ENCODE results near the gene GNG7.
"Not testable (repeated sequence)": the region's sequence is repeated elsewhere in the genome, so short reads cannot be mapped to it uniquely, and the experiment has no call there.

Gene GNG7

DNA sequence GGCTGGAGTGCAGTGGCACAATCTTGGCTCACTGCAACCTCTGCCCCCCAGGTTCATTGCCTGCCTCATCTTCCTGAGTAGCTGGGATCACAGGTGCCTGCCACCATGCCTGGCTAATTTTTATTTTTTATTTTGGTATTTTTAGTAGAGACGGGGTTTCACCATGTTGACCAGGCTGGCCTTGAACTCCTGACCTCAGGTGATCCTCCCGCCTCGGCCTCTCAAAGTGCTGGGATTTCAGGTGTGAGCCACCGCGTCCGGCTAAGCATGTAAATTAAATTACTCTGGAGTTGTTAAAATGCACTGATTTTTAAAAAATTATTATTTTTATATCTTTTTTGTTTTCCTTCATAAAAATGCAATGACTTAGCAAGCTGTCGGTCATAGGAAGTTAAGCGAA, 195.8 kb downstream of the GNG7 start:
- H3K4me1 Mint-ChIP-seq = peaks cover 42% of the 10 kb centered on the region
- H3K27ac Mint-ChIP-seq, H3K9me3 Mint-ChIP-seq, ATAC-seq, H3K27me3 Mint-ChIP-seq, H3K36me3 Mint-ChIP-seq, H3K4me3 Mint-ChIP-seq: not testable (repeated sequence)

DNA sequence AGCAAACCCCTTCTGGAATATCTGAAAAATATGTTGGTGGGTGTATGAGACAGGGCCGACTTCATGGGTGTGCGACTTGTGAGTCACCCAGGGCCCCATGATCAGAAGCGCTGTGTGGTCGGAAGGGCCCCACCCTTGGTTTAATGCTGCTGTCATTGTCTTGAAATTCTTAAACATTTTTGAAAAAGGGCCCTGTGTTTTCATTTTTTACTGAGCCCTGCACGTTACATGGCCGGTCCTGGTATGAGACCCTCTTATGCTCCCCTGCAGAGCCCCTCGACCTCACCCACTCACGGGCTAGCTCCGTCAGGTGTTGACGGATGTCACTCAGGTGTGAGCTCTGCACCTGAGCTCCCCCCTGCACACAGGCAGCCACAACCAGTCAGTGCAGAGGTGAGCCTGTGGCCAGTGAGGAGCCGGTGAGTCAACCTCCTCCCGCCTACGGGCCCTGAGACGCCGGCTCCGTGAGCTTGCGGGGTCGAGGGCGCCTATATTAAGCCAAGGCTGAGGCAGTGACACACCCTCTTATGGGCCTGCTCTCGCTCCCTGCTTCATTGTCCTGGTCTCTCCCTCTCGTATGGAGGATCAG, 198.9 kb downstream of the GNG7 start:
- ATAC-seq = peak; percentile 80
- Mint-ChIP-seq H3K27me3 (peaks cover 11% of the 10 kb centered on the region), H3K4me3 (peak overlapping the region; percentile 39), H3K9me3 (no peaks in the 10 kb centered on the region), H3K27ac (no peak overlapping the region), H3K36me3 (no peaks in the 10 kb centered on the region), H3K4me1 (peaks cover 29% of the 10 kb centered on the region)

DNA sequence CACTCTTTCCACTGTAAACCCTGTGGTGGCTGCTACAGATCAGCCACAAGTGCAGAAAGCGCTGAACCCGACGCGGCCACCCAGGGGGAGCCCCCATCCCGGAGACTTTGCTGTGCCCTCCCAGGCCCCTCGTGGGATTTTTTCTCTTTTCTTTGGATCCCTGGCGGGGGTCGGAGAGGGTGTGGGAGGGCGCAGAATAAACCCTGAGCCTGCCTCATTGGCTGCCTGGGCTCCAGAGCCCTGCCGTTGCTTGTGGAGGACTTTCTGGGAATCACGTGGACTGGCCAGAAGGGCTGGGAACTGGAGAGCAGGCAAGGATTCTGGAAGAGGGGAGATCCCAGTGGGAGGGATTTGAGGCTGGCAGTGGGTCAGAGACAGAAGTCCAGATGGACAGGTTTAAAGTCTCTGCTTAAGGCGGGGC, 201.6 kb downstream of the GNG7 start:
- peaks cover 11% of the 10 kb centered on the region for H3K27me3 Mint-ChIP-seq
- H3K27ac Mint-ChIP-seq = no peak overlapping the region
- H3K36me3 Mint-ChIP-seq = no peaks in the 10 kb centered on the region
- no peak for ATAC-seq
- no peak overlapping the region for H3K4me3 Mint-ChIP-seq
- H3K9me3 Mint-ChIP-seq = no peaks in the 10 kb centered on the region
- peaks cover 13% of the 10 kb centered on the region for H3K4me1 Mint-ChIP-seq

DNA sequence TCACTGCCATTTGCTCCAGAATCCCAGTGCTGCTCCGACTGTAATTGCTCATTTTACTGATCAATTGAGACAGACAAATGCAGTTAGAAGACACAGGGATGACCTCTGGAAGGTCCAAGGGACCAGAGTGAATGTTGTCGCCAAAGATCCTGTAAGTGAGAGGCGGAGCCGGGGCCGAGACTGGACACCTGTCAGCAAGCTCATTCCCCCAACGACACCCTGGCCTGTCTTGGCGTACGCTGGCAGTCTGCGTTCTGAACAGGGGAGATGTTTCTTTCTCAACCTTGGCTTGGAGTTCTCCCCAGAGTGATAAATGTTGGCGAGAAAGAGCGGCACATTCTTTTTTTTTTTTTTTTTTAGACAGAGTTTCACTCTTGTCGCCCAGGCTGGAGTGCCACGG, 202.3 kb downstream of the GNG7 start:
- Mint-ChIP-seq H3K9me3 (no peaks in the 10 kb centered on the region), H3K4me1 (peaks cover 13% of the 10 kb centered on the region), H3K4me3 (no peak overlapping the region), H3K36me3 (no peaks in the 10 kb centered on the region), H3K27me3 (peaks cover 11% of the 10 kb centered on the region), H3K27ac (no peak overlapping the region)
- no peak for ATAC-seq

DNA sequence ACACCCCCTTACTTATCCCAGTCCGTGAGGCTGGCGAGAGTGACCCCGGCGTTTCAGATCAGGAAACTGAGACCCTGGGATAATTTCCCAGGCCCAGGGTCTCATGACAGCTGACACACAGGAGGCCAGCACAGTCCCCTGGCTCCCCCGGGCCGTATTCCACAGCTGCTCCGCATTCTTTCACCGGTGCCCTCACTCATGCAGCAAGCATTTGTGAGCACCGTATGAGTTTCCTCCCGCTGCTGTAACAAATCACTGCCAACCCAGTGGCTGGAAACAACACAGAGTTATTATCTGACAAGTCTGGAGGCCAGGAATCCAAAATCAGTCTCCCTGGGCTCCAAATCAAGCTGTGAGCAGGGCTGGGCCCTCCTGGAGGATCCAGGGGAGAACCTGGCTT, 205.3 kb downstream of the GNG7 start:
- no peak for ATAC-seq
- Mint-ChIP-seq H3K4me1 (peaks cover 15% of the 10 kb centered on the region), H3K9me3 (no peaks in the 10 kb centered on the region), H3K4me3 (no peak overlapping the region), H3K27ac (no peak overlapping the region), H3K27me3 (peaks cover 36% of the 10 kb centered on the region), H3K36me3 (no peaks in the 10 kb centered on the region)

DNA sequence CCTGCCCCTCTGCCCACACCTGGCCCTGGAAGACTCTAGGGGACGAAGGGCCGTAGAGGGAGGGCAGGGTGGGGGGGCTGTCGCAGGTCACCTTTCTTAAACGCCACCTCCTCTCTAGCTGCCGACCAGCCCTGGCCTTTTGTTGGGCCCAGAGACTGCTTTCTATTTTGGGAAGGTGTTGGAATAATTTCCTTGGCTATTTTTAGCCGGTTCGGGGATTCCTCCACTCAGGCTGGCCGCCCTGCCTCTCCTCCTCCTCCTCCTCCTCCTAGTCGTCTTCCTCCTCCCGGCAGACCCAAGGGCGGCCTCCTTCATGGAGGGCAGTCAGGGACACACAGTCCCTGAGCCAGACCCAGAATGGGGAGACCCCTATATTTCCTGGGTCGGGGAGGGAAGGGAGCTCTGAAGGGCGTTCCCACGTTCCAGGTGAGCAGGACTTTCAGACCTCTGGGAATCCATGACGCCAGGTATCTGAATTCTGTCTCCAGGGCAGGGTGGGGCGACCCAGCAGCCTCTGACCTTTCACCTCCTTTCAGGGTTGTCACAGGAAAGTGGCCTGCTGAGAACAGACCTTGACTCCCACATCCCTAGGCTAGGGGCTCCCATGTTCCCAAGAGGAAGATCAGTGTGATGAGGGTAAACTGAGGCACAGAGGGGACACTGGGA, 206.7 kb downstream of the GNG7 start:
- H3K9me3 Mint-ChIP-seq = no peaks in the 10 kb centered on the region
- peak overlapping the region; percentile 56 for H3K4me3 Mint-ChIP-seq
- H3K27me3 Mint-ChIP-seq = peaks cover 47% of the 10 kb centered on the region
- no peaks in the 10 kb centered on the region for H3K36me3 Mint-ChIP-seq
- no peak for ATAC-seq
- H3K27ac Mint-ChIP-seq = peak overlapping the region; percentile 32
- peaks cover 29% of the 10 kb centered on the region for H3K4me1 Mint-ChIP-seq

DNA sequence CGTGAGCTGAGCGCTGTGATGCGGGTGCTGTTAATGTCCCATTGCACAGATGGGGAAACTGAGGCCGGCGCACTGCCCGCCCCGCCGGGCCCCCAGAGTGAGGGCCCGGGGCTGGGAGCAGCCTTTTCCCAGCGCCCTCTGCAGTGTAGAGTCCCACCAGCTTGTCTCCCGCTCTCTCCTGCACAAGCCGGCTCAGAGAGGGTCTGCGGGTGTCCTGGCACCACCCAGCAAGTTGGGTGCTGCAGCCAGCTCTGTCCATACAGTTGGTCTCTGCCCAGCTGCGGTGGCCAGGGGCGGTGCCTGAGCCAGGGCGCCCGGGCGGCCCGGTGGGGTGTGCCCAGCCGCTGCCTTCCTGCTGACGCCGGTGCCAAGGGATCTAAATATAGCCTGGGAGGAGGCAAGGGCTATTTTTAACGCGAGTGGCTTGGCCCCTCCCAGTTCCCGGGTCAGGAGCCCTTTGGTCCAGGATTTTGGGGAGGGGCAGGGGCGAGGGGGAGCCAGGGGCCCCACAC, 207.3 kb downstream of the GNG7 start:
- peak overlapping the region; percentile 83 for H3K4me3 Mint-ChIP-seq
- no peaks in the 10 kb centered on the region for H3K9me3 Mint-ChIP-seq
- H3K27me3 Mint-ChIP-seq = peaks cover 47% of the 10 kb centered on the region
- H3K4me1 Mint-ChIP-seq = peaks cover 32% of the 10 kb centered on the region
- H3K27ac Mint-ChIP-seq = no peak overlapping the region
- ATAC-seq = peak; percentile 32
- no peaks in the 10 kb centered on the region for H3K36me3 Mint-ChIP-seq

DNA sequence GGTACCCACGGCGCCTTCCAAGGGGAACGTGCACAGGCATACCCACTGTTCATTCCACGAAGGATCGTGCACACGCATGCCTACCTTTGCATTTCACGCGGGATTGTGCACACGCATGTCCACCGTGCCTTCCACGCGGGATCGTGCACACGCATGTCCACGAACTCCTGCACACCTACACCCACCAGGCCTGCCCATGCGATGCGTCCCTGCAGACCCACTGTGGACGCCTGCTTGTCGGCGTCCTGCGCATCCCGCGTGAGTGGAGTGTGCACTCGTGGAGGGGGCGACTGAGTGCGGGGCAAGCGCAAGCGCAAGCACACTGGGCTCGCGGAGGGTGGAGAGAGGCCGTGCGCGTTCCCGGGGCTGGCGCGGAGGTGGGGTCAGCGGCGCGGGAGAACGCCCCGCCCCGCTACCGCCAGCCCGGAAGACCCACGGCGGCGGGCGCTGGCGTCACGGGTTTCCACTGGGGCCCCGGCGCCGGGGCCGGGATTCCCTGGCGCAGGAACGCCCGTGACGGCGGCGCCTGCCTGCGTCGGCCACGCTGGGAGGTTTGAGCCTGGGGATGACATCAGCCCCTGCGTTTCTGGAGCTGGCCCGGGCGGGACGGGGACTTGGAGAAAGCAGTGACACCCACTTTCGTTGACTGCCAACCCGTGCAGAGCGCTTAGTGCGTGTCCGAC, 207.9 kb downstream of the GNG7 start:
- Mint-ChIP-seq H3K9me3 (no peaks in the 10 kb centered on the region), H3K4me3 (peak overlapping the region; percentile 83), H3K36me3 (no peaks in the 10 kb centered on the region), H3K4me1 (peaks cover 37% of the 10 kb centered on the region), H3K27ac (peak overlapping the region; percentile 37), H3K27me3 (peaks cover 51% of the 10 kb centered on the region)
- ATAC-seq = peak; percentile 78

DNA sequence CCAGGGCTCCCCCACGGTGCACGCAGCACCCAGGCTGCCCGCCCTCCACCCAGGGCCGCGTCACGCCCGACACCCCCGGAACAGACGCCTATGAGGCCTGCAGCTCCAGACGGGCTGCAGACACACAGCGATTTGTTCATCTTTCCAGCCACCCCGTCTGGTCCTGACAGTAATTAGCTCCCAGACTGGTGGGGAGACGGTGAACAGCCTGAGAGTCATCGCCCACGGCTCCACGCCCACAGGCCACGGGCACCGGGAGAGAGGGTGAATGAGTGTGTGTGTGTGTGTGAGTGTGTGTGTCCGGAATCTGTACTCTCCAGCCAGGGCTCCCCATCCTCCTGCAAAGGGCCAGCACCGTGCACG, 208.4 kb downstream of the GNG7 start:
- peak overlapping the region; percentile 37 for H3K27ac Mint-ChIP-seq
- H3K27me3 Mint-ChIP-seq = peaks cover 57% of the 10 kb centered on the region
- ATAC-seq = peak; percentile 4
- H3K4me3 Mint-ChIP-seq = peak overlapping the region; percentile 83
- H3K9me3 Mint-ChIP-seq = no peaks in the 10 kb centered on the region
- peaks cover 41% of the 10 kb centered on the region for H3K4me1 Mint-ChIP-seq
- no peaks in the 10 kb centered on the region for H3K36me3 Mint-ChIP-seq

DNA sequence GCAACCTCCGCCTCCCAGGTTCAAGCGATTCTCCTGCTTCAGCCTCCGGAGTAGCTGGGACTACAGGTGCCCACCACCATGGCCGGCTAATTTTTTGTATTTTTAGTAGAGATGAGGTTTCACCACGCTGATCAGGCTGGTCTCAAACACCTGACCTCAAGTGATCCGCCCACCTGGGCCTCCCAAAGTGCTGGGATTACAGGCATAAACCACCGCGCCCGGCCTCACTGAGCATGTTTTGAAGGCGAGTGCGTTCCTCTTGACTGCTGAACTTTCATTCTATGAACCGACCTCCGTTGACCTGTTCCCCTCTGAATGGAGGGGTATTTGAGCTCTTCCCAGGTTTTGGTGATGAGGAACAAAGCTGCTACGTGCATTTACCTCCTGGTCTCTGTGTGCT, 209.0 kb downstream of the GNG7 start:
- peak overlapping the region; percentile 37 for H3K27ac Mint-ChIP-seq
- H3K4me1 Mint-ChIP-seq = peaks cover 46% of the 10 kb centered on the region
- ATAC-seq, H3K9me3 Mint-ChIP-seq, H3K36me3 Mint-ChIP-seq, H3K4me3 Mint-ChIP-seq: not testable (repeated sequence)
- peaks cover 57% of the 10 kb centered on the region for H3K27me3 Mint-ChIP-seq

DNA sequence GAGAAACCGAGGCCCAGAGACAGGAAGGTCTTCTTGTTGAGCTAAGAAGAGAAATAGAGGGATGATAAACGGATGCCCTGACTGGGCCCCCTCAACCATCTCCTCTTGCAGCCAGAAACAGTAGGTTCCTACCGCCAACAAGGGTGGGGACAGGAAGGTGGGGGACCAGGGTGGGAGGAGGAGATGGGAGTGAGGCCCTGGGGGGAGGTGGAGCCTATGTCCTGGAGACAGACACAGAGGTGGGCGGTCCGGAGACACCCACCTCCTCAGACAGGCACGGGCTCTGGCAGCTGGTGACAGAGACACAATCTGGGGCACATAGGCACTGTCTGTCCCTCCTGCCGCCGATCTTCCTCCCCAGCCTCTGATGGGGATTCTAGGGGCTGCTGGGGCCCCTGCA, 209.6 kb downstream of the GNG7 start:
- ATAC-seq = no peak
- H3K4me1 Mint-ChIP-seq = peaks cover 52% of the 10 kb centered on the region
- H3K4me3 Mint-ChIP-seq = no peak overlapping the region
- no peaks in the 10 kb centered on the region for H3K9me3 Mint-ChIP-seq
- H3K27ac Mint-ChIP-seq = no peak overlapping the region
- H3K27me3 Mint-ChIP-seq = peaks cover 61% of the 10 kb centered on the region
- no peaks in the 10 kb centered on the region for H3K36me3 Mint-ChIP-seq

DNA sequence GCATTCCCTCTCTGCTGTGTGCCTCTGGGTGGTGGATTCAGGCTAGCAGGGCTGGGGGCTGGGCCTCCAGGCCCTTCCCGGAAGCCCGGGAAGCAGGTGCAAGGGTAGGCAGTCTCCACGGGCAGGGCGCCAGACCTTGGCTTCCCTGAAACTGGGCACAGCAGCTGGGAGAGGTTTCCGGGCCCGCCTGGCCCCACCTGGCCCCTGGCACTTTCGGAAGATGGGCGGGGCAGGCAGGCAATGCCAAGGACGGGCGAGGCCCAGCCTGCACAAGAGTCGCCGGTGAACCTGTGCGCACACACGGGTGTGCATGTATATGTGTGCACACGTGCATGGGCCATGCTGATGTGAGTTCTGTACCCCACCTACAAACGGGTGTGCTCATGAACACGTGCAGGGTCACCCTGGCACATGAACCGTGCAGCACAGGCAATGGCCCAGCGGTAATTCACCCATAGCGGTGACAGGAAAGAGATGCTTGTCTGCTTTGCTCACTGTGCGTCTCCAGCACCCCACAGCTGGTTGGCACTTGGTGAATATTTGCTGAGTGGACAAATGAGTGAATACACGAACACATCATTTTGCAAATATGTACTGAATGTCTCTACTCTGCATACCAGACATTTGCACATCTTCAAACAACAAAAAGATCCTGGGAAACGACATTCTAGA, 211.2 kb downstream of the GNG7 start:
- Mint-ChIP-seq H3K36me3 (no peaks in the 10 kb centered on the region), H3K9me3 (peaks cover under 1% of the 10 kb centered on the region), H3K27ac (no peak overlapping the region), H3K4me1 (peaks cover 64% of the 10 kb centered on the region), H3K4me3 (peak overlapping the region; percentile 12), H3K27me3 (peaks cover 70% of the 10 kb centered on the region)
- peak; percentile 49 for ATAC-seq

DNA sequence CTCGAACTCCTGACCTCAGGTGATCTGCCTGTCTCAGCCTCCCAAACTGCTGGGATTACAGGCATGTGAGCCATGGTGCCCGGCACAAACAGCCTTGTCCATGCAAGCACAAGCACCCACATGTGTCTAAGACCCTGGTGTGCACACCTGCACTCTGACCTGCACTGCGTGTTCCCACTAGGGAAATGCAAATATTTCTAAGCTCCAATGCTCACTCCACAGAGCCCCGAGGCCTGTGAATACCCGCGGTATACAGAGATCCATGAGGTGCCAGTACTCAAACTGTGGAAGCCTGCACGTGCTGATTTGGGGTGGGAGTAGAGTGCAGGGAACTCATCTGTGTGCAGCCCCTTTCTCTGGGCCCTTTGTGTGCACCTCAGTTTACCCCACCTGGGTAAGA, 211.8 kb downstream of the GNG7 start:
- Mint-ChIP-seq H3K27ac (no peak overlapping the region), H3K4me1 (peaks cover 70% of the 10 kb centered on the region), H3K4me3 (peak overlapping the region; percentile 26), H3K27me3 (peaks cover 70% of the 10 kb centered on the region), H3K9me3 (peaks cover 2% of the 10 kb centered on the region), H3K36me3 (no peaks in the 10 kb centered on the region)
- ATAC-seq = no peak

DNA sequence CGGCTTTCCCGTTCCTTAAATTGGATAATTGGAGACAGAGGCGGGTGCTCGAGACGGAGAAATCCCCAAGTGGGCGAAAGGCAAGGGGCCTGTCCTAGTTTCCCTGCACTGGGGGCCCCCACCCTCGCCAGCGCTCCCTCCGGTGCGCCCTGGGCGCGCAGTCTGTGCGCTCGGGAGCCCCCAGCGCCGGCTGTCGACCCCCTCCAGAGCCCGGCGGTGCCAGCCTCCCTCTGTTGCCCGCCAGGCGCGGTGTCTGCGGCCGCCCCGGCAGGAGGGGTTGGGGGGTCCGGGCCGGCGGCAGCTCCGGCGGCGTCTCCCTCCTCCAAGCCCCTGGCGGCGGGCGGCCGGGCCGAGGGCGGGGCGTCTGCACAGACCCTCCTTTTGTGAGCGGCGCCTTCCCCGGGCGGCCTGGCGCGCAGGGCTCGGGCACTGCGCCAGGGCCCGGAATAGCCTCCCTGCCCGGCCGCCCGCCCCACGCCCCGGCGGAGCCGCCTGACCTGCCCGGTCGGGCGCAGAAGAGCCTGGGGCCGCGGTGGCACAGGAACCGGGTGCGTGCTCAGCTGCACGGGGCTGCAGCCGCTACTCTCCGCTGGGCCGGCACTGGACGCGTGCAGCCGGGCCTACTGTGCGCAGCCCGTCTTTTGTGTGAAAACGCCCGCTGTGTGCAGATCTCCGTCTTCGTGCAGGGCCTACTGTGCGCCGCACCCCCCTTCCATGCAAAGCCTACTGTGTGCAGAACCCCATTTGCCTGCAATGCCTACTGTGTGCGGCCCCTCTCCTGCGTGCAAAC, 213.4 kb downstream of the GNG7 start:
- Mint-ChIP-seq H3K27ac (no peak overlapping the region), H3K9me3 (peaks cover 5% of the 10 kb centered on the region), H3K4me3 (peak overlapping the region; percentile 73), H3K27me3 (peaks cover 64% of the 10 kb centered on the region), H3K4me1 (peaks cover 70% of the 10 kb centered on the region), H3K36me3 (peaks cover under 1% of the 10 kb centered on the region)
- peak; percentile 64 for ATAC-seq

All from stimulated activated memory B cell treated with anti-CD40 and anti-IgM and Interleukin-4, amounts not matched to agents 10 μg/mL and 1 μg/mL and 100 μg/mL, for 72 hours (primary cell).